H9 (cell line): ENCODE data around the gene SCAP. TPM values are rescaled to one million over a fixed set of nuclear protein-coding genes. Genes with fewer than 3 reads are reported as not detected.

Experiments used
- DNase-seq: peaks from one replicate; pipeline ENCODE4 v3.0.0-alpha.2; 2017
- H2AFZ ChIP-seq: one replicate; pipeline ENCODE4 v1.6.1; 2013; ENCODE audit warnings: mild to moderate bottlenecking, low read length, control low read depth, moderate library complexity
- H2AK5ac ChIP-seq: 2 replicates; pipeline ENCODE4 v1.6.1; 2013; ENCODE audit warnings: low read length, control low read depth, mixed read lengths; ENCODE audit not compliant: insufficient read length
- H2BK120ac ChIP-seq: one replicate; pipeline ENCODE4 v1.6.1; 2013; ENCODE audit warnings: low read depth, mild to moderate bottlenecking, low read length, control low read depth, inconsistent platforms; ENCODE audit not compliant: poor library complexity, severe bottlenecking
- H2BK12ac ChIP-seq: 2 replicates; pipeline ENCODE4 v1.6.1; 2013; ENCODE audit warnings: low read length, control low read depth, mixed read lengths, low read depth; ENCODE audit not compliant: insufficient read length
- H2BK15ac ChIP-seq: 2 replicates; pipeline ENCODE4 v1.6.1; 2013; ENCODE audit warnings: low read depth, low read length, control low read depth
- H2BK20ac ChIP-seq: one replicate; pipeline ENCODE4 v1.6.1; 2013; ENCODE audit warnings: low read depth, mild to moderate bottlenecking, low read length, control low read depth, inconsistent platforms; ENCODE audit not compliant: poor library complexity, severe bottlenecking
- H2BK5ac ChIP-seq: 2 replicates; pipeline ENCODE4 v1.6.1; 2013; ENCODE audit warnings: low read length, control low read depth, mixed read lengths; ENCODE audit not compliant: insufficient read length
- H3K14ac ChIP-seq: 2 replicates; pipeline ENCODE4 v1.6.1; 2013; ENCODE audit warnings: low read length, control low read depth; ENCODE audit not compliant: insufficient read depth
- H3K18ac ChIP-seq: 2 replicates; pipeline ENCODE4 v1.6.1; 2013; ENCODE audit warnings: low read depth, mild to moderate bottlenecking, mixed read lengths, low read length, control low read depth; ENCODE audit not compliant: insufficient read length
- H3K23ac ChIP-seq: 2 replicates; pipeline ENCODE4 v1.6.1; 2013; ENCODE audit warnings: low read length, control low read depth, mixed read lengths, low read depth; ENCODE audit not compliant: insufficient read length
- H3K23me2 ChIP-seq: 2 replicates; pipeline ENCODE4 v1.6.1; 2013; ENCODE audit warnings: low read depth, mild to moderate bottlenecking, mixed read lengths, low read length, control low read depth; ENCODE audit not compliant: insufficient read length, poor library complexity, severe bottlenecking
- H3K27ac ChIP-seq: 2 replicates; pipeline ENCODE4 v1.5.1; 2013; ENCODE audit warnings: low read length, control low read depth, mixed read lengths, low read depth; ENCODE audit not compliant: insufficient read length
- H3K27me3 ChIP-seq: 2 replicates; pipeline ENCODE4 v1.6.1; 2013; ENCODE audit warnings: low read length, control low read depth, inconsistent platforms; ENCODE audit not compliant: insufficient read depth
- H3K4ac ChIP-seq: 2 replicates; pipeline ENCODE4 v1.6.1; 2013; ENCODE audit warnings: low read depth, mild to moderate bottlenecking, control low read depth, inconsistent platforms, low read length, moderate library complexity
- H3K4me1 ChIP-seq: 2 replicates; pipeline ENCODE4 v1.6.1; 2013; ENCODE audit warnings: low read length, control low read depth, inconsistent platforms; ENCODE audit not compliant: insufficient read depth
- H3K4me2 ChIP-seq: 2 replicates; pipeline ENCODE4 v1.6.1; 2013; ENCODE audit warnings: low read length, control low read depth, mixed read lengths; ENCODE audit not compliant: insufficient read length, insufficient read depth
- H3K56ac ChIP-seq: 2 replicates; pipeline ENCODE4 v1.6.1; 2013; ENCODE audit warnings: low read depth, mild to moderate bottlenecking, mixed read lengths, low read length, control low read depth; ENCODE audit not compliant: insufficient read length
- H3K79me1 ChIP-seq: 2 replicates; pipeline ENCODE4 v1.6.1; 2013; ENCODE audit warnings: low read depth, mild to moderate bottlenecking, moderate library complexity, low read length, control low read depth, inconsistent platforms; ENCODE audit not compliant: insufficient read depth, poor library complexity, severe bottlenecking
- H3K79me2 ChIP-seq: 2 replicates; pipeline ENCODE4 v1.6.1; 2013; ENCODE audit warnings: low read length, control low read depth, inconsistent platforms; ENCODE audit not compliant: insufficient read depth
- H3K9ac ChIP-seq: 2 replicates; pipeline ENCODE4 v1.6.1; 2013; ENCODE audit warnings: low read length, control low read depth, mixed read lengths; ENCODE audit not compliant: insufficient read length; ENCODE audit errors: extremely low read depth
- H3K9me3 ChIP-seq: one replicate; pipeline ENCODE4 v1.6.1; 2013; ENCODE audit warnings: low read depth, low read length, inconsistent platforms; ENCODE audit not compliant: control insufficient read depth
- H3T11ph ChIP-seq: one replicate; pipeline ENCODE4 v1.6.1; 2013; ENCODE audit warnings: mild to moderate bottlenecking, low read length, control low read depth, inconsistent platforms
- H4K20me1 ChIP-seq: one replicate; pipeline ENCODE4 v1.6.1; 2013; ENCODE audit not compliant: control insufficient read depth, insufficient read length, insufficient read depth
- H4K5ac ChIP-seq: 2 replicates; pipeline ENCODE4 v1.6.1; 2013; ENCODE audit warnings: low read depth, mild to moderate bottlenecking, mixed read lengths, low read length, control low read depth; ENCODE audit not compliant: insufficient read length
- H4K8ac ChIP-seq: replicated peaks from 2 replicates; pipeline ENCODE4 v1.6.1; 2013; ENCODE audit warnings: low read length, control low read depth, mixed read lengths, low read depth; ENCODE audit not compliant: insufficient read length
- H4K91ac ChIP-seq: 2 replicates; pipeline ENCODE4 v1.6.1; 2013; ENCODE audit warnings: low read depth, mild to moderate bottlenecking, moderate library complexity, mixed read lengths, low read length, control low read depth; ENCODE audit not compliant: insufficient read length
- H3K27ac Mint-ChIP-seq, 3 experiments: 2 replicates in 2 of 3; 3 replicates in 1 of 3; pipeline ENCODE4 v1.8.0; 2020 to 2021; ENCODE audit warnings: mixed read lengths in 3 of 3, mild to moderate bottlenecking in 1 of 3, moderate library complexity in 1 of 3
- H3K27me3 Mint-ChIP-seq: 2 replicates; pipeline ENCODE4 v1.8.0; 2021; ENCODE audit warnings: low read depth, mild to moderate bottlenecking, moderate library complexity, mixed read lengths
- H3K36me3 Mint-ChIP-seq, 3 experiments: 2 replicates in 2 of 3; 3 replicates in 1 of 3; pipeline ENCODE4 v1.8.0; 2020 to 2021; ENCODE audit warnings: low read depth in 3 of 3, mixed read lengths in 3 of 3; ENCODE audit not compliant: insufficient read depth in 1 of 3
- H3K4me1 Mint-ChIP-seq, 2 experiments: 2 replicates each; pipeline ENCODE4 v1.8.0; 2020; ENCODE audit warnings: mixed read lengths in 2 of 2
- H3K4me3 Mint-ChIP-seq, 2 experiments: 2 replicates in 1 of 2; 3 replicates in 1 of 2; pipeline ENCODE4 v1.8.0; 2020 to 2021; ENCODE audit warnings: mild to moderate bottlenecking in 2 of 2, mixed read lengths in 2 of 2, moderate library complexity in 1 of 2
- H3K9me3 Mint-ChIP-seq, 2 experiments: 2 replicates in 1 of 2; 3 replicates in 1 of 2; pipeline ENCODE4 v1.8.0; 2020; ENCODE audit warnings: mild to moderate bottlenecking in 2 of 2, mixed read lengths in 2 of 2, moderate library complexity in 1 of 2
- WGBS: extraction: QIAGEN DNeasy Blood & Tissue Kit; methylation state at CpG from one replicate; pipeline ENCODE4 v1.1.7; 2013; ENCODE audit warnings: missing lambda C conversion rate, low lambda C conversion rate, mixed read lengths; ENCODE audit not compliant: insufficient read length; ENCODE audit errors: extremely low coverage; 5-methylcytosine and 5-hydroxymethylcytosine counted together
- long read RNA-seq: library from polyadenylated mRNA; unstranded; transcript quantifications from one replicate; pipeline ENCODE4 v2.0.0, GENCODE V29; 2020
- total RNA-seq: library from RNA; stranded (reverse); gene quantifications from 2 replicates; pipeline ENCODE4 v1.2.1, GENCODE V29; 2021
- TF ChIP-seq, protein P1 (sequence below): fragments of 200-600 bp; sonication (generic); conservative IDR thresholded peaks from 3 replicates; pipeline ENCODE4 v1.8.0; 2021; ENCODE audit warnings: antibody characterized with exemption, mild to moderate bottlenecking

The SCAP gene
- total RNA-seq, result 101 and 104 TPM in 2 replicates
- long read RNA-seq, full-length matches to known transcripts, result 50 of 497 reads
- long read RNA-seq, partial matches to known transcripts, result 113 of 497 reads
- long read RNA-seq, other reads (novel, unspliced or antisense), result 334 of 497 reads

DNA sequence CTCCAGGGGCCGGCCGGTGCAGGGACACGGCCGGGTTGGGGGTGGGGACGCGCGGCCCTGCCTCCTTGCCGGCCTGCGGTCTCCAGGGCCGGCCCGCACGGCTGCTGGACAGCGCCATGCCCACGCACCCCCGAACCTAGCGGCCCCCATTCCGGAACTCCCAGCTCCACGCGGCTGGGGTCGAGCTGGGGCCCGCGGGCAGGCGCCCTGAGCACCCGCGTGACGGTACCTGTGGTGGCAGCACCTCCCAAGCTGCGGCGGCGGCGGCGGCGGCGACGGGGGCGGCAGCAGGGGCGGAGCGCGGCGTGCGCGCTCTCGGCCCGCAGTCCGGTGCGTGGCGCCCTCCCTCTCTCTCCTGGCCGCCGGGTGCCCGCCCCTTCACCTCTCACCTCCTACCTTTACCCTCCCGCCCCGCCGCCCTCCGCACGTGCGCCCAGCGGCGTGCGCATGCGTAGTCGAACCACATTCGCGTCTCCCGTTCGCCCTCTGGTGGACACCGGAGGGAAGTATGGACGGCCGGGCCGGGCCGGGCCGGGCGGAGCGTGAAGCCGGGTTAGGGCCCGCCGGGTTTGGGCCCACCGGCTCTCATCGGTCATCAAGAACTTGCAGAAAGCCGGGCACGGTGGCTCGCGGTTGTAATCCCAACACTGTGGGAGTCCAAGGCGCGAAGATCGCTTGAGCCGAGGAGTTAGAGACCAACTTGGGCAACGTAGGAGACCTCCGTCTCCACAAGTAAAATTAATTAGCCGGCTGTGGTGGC, at the start of gene SCAP:
Gene SCAP, minus strand, starts transcription at position 372 of the 760 bp plus-strand sequence. CDS start 32,948 bp downstream, outside the sequence.
- no peak within 1 kb of the TSS for H2AK5ac ChIP-seq

More for the DNA sequence above, at the start of gene SCAP:
- H3K9me3 ChIP-seq, result no peaks in the 10 kb centered on the region
- H4K5ac ChIP-seq, result no peak within 1 kb of the TSS
- no peak within 1 kb of the TSS for H3K23ac ChIP-seq
- no peak within 1 kb of the TSS for H2BK20ac ChIP-seq
- no peaks in the 10 kb centered on the region for H3K27me3 ChIP-seq
- peaks cover 2% of the 10 kb centered on the region; the same call in 1 of the 2 replicates for H3K4me1 ChIP-seq
- H4K20me1 ChIP-seq, result no peaks in the 10 kb centered on the region
- no peak within 1 kb of the TSS for H3K18ac ChIP-seq
- H3K79me2 ChIP-seq, result peaks cover 22% of the 10 kb centered on the region; the same call in 1 of the 2 replicates
- Mint-ChIP-seq H3K4me3 (peak within 1 kb of the TSS; percentile 90 to 93), H3K36me3 (peaks cover 0 to 4% (median 0%) of the 10 kb centered on the region in 3 experiments; a peak in 2 of 7 replicates), H3K27me3 (no peaks in the 10 kb centered on the region), H3K4me1 (peaks cover 31 to 39% of the 10 kb centered on the region in 2 experiments), H3K27ac (peak within 1 kb of the TSS; percentile 57 to 88 (median 68)), H3K9me3 (no peaks in the 10 kb centered on the region; a peak in 2 of 5 replicates)
- no peak within 1 kb of the TSS for H2BK5ac ChIP-seq
- no peak within 1 kb of the TSS for H3K56ac ChIP-seq
- H3K23me2 ChIP-seq, result no peaks in the 10 kb centered on the region
- TF ChIP-seq, protein P1, sequence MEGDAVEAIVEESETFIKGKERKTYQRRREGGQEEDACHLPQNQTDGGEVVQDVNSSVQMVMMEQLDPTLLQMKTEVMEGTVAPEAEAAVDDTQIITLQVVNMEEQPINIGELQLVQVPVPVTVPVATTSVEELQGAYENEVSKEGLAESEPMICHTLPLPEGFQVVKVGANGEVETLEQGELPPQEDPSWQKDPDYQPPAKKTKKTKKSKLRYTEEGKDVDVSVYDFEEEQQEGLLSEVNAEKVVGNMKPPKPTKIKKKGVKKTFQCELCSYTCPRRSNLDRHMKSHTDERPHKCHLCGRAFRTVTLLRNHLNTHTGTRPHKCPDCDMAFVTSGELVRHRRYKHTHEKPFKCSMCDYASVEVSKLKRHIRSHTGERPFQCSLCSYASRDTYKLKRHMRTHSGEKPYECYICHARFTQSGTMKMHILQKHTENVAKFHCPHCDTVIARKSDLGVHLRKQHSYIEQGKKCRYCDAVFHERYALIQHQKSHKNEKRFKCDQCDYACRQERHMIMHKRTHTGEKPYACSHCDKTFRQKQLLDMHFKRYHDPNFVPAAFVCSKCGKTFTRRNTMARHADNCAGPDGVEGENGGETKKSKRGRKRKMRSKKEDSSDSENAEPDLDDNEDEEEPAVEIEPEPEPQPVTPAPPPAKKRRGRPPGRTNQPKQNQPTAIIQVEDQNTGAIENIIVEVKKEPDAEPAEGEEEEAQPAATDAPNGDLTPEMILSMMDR, result peak; percentile 95
- no peak within 1 kb of the TSS for H3T11ph ChIP-seq
- H3K4me2 ChIP-seq, result peak within 1 kb of the TSS; percentile 80
- H2BK12ac ChIP-seq, result no peak within 1 kb of the TSS
- no peak within 1 kb of the TSS for H2BK15ac ChIP-seq
- H2BK120ac ChIP-seq, result no peak within 1 kb of the TSS
- H3K27ac ChIP-seq, result no peak within 1 kb of the TSS
- DNase-seq, result peak; percentile 95
- H3K14ac ChIP-seq, result peak within 1 kb of the TSS; percentile 67; the same call in 1 of the 2 replicates
- no CpG with 5 or more reads among the region's 88 CpGs for WGBS
- no peak within 1 kb of the TSS for H4K91ac ChIP-seq
- H4K8ac ChIP-seq, result no peak within 1 kb of the TSS
- H2AFZ ChIP-seq, result no peak within 1 kb of the TSS
- H3K4ac ChIP-seq, result no peak within 1 kb of the TSS
- H3K79me1 ChIP-seq, result peaks cover 6% of the 10 kb centered on the region
- H3K9ac ChIP-seq, result peak within 1 kb of the TSS; percentile 31
